K562 (cell line): ENCODE data around the gene PDE11A. TPM values are rescaled to one million over a fixed set of nuclear protein-coding genes. Genes with fewer than 3 reads are reported as not detected.

Experiments used
- ATAC-seq: fragments of 200-7000 bp; cut with Tn5 transposase; 3 replicates; pipeline ENCODE4 v1.9.1; 2020; ENCODE audit warnings: moderate library complexity
- BruUV-seq: library from RNA; stranded (reverse); fragments of 400-500 nt; replicated peaks from 2 replicates; lab custom pipeline; 2021; lab: Mats Ljungman, UMichigan
- CTCF ChIA-PET: fragments of 300-600 bp; formaldehyde crosslinking; extraction: SDS; loops from one replicate; lab custom pipeline; 2021; ENCODE audit warnings: low intra/inter-chr PET ratio; lab: Yijun Ruan, JAX
- POLR2A ChIA-PET: fragments of 300-600, 350-650 bp; sonication (Branson Sonifier 250); formaldehyde crosslinking; extraction: SDS; loops from one replicate; lab custom pipeline; 2021; ENCODE audit warnings: antibody characterized with exemption, inconsistent platforms; lab: Yijun Ruan, JAX
- DNase-seq, 4 experiments: peaks; one replicate each; pipeline versions ENCODE4 v3.0.0 to v3.0.0-alpha.2; 2011 to 2018; ENCODE audit warnings: low spot score in 3 of 4, mixed read lengths in 3 of 4; ENCODE audit errors: extremely low read depth in 1 of 4
- FAIRE-seq: peaks from 2 replicates; lab custom pipeline; 2011; peaks lifted over from hg19 to GRCh38; lab: Jason Lieb, UNC
- H2AFZ ChIP-seq: 2 replicates; pipeline ENCODE4 v1.6.0; 2011; ENCODE audit warnings: low read depth, low read length, control low read depth, inconsistent platforms
- H3K27ac ChIP-seq: fragments of 200-600 bp; 3 replicates; pipeline ENCODE4 v1.8.0; 2011; ENCODE audit warnings: low read depth, mild to moderate bottlenecking, control low read depth, inconsistent platforms, low read length, moderate library complexity, mixed read lengths; ENCODE audit errors: extremely low read depth
- H3K27me3 ChIP-seq, 2 experiments: fragments of 300-600 bp in 1 of 2; 2 replicates in 1 of 2; 3 replicates in 1 of 2; pipeline versions ENCODE4 v1.6.0 to v1.8.0; 2011; ENCODE audit warnings: inconsistent platforms in 2 of 2, low read length in 2 of 2, mild to moderate bottlenecking in 1 of 2, mixed read lengths in 1 of 2, moderate library complexity in 1 of 2; ENCODE audit not compliant: control insufficient read depth in 2 of 2, insufficient read depth in 2 of 2
- H3K36me3 ChIP-seq: fragments of 300-600 bp; 3 replicates; pipeline ENCODE4 v1.8.0; 2011; ENCODE audit warnings: mild to moderate bottlenecking, low read length, inconsistent platforms; ENCODE audit not compliant: control insufficient read depth, insufficient read depth
- H3K4me1 ChIP-seq, 2 experiments: fragments of 200-600 bp in 1 of 2; replicated peaks in 1 of 2; 2 replicates in 1 of 2; 3 replicates in 1 of 2; pipeline versions ENCODE4 v1.5.1 to v1.8.0; 2011; ENCODE audit warnings: inconsistent platforms in 2 of 2, low read length in 2 of 2, mild to moderate bottlenecking in 1 of 2, mixed read lengths in 1 of 2, moderate library complexity in 1 of 2; ENCODE audit not compliant: control insufficient read depth in 2 of 2, insufficient read depth in 2 of 2
- H3K4me2 ChIP-seq: 2 replicates; pipeline ENCODE4 v1.6.1; 2011; ENCODE audit warnings: low read length, control low read depth, inconsistent platforms, mixed read lengths; ENCODE audit not compliant: insufficient read depth
- H3K4me3 ChIP-seq: fragments of 200-600 bp; sonication (generic), shearing (Covaris generic); 2 replicates; pipeline ENCODE4 v1.5.1; 2016; ENCODE audit warnings: control low read depth, inconsistent platforms
- H3K79me2 ChIP-seq: fragments of 200-600 bp; 3 replicates; pipeline ENCODE4 v1.8.0; 2011; ENCODE audit warnings: low read length, inconsistent platforms; ENCODE audit not compliant: control insufficient read depth, insufficient read depth
- H3K9ac ChIP-seq, 2 experiments: 2 replicates each; pipeline versions ENCODE4 v1.6.0 to v1.6.1; 2011; ENCODE audit warnings: low read depth in 2 of 2, low read length in 2 of 2, control low read depth in 1 of 2, inconsistent platforms in 1 of 2, mild to moderate bottlenecking in 1 of 2, mixed read lengths in 1 of 2; ENCODE audit not compliant: insufficient read depth in 1 of 2
- H3K9me1 ChIP-seq: one replicate; pipeline ENCODE4 v1.6.0; 2011; ENCODE audit warnings: inconsistent platforms, mild to moderate bottlenecking, low read length, moderate library complexity; ENCODE audit not compliant: control insufficient read depth, insufficient read depth
- H3K9me3 ChIP-seq: replicated peaks from 2 replicates; pipeline ENCODE4 v1.5.1; 2011; ENCODE audit warnings: low read depth, low read length, inconsistent platforms; ENCODE audit not compliant: control insufficient read depth, insufficient read depth
- H4K20me1 ChIP-seq: replicated peaks from 2 replicates; pipeline ENCODE4 v1.6.1; 2011; ENCODE audit warnings: low read length, inconsistent platforms, mixed read lengths; ENCODE audit not compliant: control insufficient read depth, insufficient read depth
- BRF1 ChIP-seq: IDR thresholded peaks from 3 replicates; pipeline ENCODE4 v1.6.1; 2011; ENCODE audit warnings: borderline replicate concordance, mild to moderate bottlenecking; ENCODE audit not compliant: insufficient read length; ENCODE audit errors: extremely low read depth
- CREB5 ChIP-seq: fragments of 250-450 bp; sonication (Bioruptor Pico); IDR thresholded peaks from 2 replicates; pipeline ENCODE4 v1.5.0; 2020; ENCODE audit warnings: mild to moderate bottlenecking
- FUS ChIP-seq: fragments of 200-400 bp; formaldehyde crosslinking; optimal IDR thresholded peaks from 2 replicates; pipeline ENCODE3; 2017; ENCODE audit warnings: low read depth, low read length
- HLTF ChIP-seq: fragments of 450-650 bp; IDR thresholded peaks from 2 replicates; pipeline ENCODE4 v1.6.1; 2016
- HNRNPL ChIP-seq: fragments of 200-400 bp; formaldehyde crosslinking; IDR thresholded peaks from 2 replicates; pipeline ENCODE4 v1.6.1; 2017; ENCODE audit warnings: low read depth, mild to moderate bottlenecking, low read length
- MED1 ChIP-seq: sonication (generic); formaldehyde crosslinking; IDR thresholded peaks from 2 replicates; pipeline ENCODE4 v1.8.1; 2023; ENCODE audit warnings: missing genetic modification reagents, borderline replicate concordance
- NR1H2 ChIP-seq: sonication (generic); formaldehyde crosslinking; IDR thresholded peaks from 2 replicates; pipeline ENCODE4 v1.4.0; 2020; ENCODE audit warnings: mild to moderate bottlenecking, missing genetic modification reagents
- SAFB ChIP-seq: fragments of 200-400 bp; formaldehyde crosslinking; IDR thresholded peaks from 2 replicates; pipeline ENCODE4 v1.6.1; 2017; ENCODE audit warnings: low read depth, low read length, borderline replicate concordance
- YBX1 ChIP-seq: fragments of 450-650 bp; IDR thresholded peaks from 2 replicates; pipeline ENCODE4 v1.7.1; 2016; ENCODE audit warnings: mild to moderate bottlenecking
- ZNF165 ChIP-seq: fragments of 250-450 bp; sonication (Bioruptor Pico); IDR thresholded peaks from 2 replicates; pipeline ENCODE4 v1.4.0; 2020; ENCODE audit warnings: borderline replicate concordance
- ZNF253 ChIP-seq: fragments of 250-450 bp; sonication (Bioruptor Pico); conservative IDR thresholded peaks from 2 replicates; pipeline ENCODE4 v1.6.1; 2021; ENCODE audit warnings: mild to moderate bottlenecking
- ZNF830 ChIP-seq: fragments of 250-450 bp; sonication (Bioruptor Pico); IDR thresholded peaks from 2 replicates; pipeline ENCODE4 v1.5.0; 2021; ENCODE audit warnings: mild to moderate bottlenecking
- WGBS: fragments of 100-300 bp; shearing (Covaris generic); methylation state at CpG from one replicate; pipeline ENCODE4 v1.1.6; 2016; ENCODE audit warnings: low coverage, mixed read lengths; ENCODE audit not compliant: insufficient coverage; ENCODE audit errors: missing lambda C conversion rate; 5-methylcytosine and 5-hydroxymethylcytosine counted together
- in situ Hi-C: fragments of 300-500 bp; cut with MboI; formaldehyde crosslinking; loops from 4 replicates; pipeline ENCODE4 v1.15.0; 2018; ENCODE audit warnings: inconsistent platforms, mixed read lengths
- intact Hi-C: fragments of 100-400 bp; cut with micrococcal nuclease; formaldehyde crosslinking; loops from 2 replicates; pipeline ENCODE4 v1.14.2; 2022
- polyA plus RNA-seq, 8 experiments: library from polyadenylated mRNA; depleted of rRNA in 4 of 8; stranded (reverse) in 5 of 8; unstranded in 3 of 8; fragments of >200 nt; fragmentation: Nextera tagmentation in 2 of 8; fragmentation: Illumina TruSeq in 1 of 8; extraction: Ambion mirVana in 2 of 8; extraction: Trizol in 1 of 8; gene quantifications; 2 replicates each; pipeline versions ENCODE4 v1.2.1 to v1.2.3, GENCODE V29; 2011 to 2014; ENCODE audit warnings: inconsistent platforms in 1 of 8, missing spikeins in 1 of 8
- total RNA-seq, 7 experiments: library from RNA; depleted of rRNA in 6 of 7; stranded (reverse); fragments of >200 nt in 6 of 7; fragmentation: Illumina TruSeq in 2 of 7; extraction: Trizol in 2 of 7; gene quantifications; 2 replicates each; pipeline versions ENCODE4 v1.2.1 to v1.2.3, GENCODE V29; 2011 to 2021; ENCODE audit warnings: low replicate concordance in 1 of 7
- TF ChIP-seq, protein P1 (sequence below), 2 experiments: fragments of 450-650 bp in 1 of 2; sonication (generic) in 1 of 2; formaldehyde crosslinking in 1 of 2; IDR thresholded peaks; 2 replicates each; pipeline versions ENCODE4 v1.7.1 to v1.9.0; 2016 to 2022; ENCODE audit warnings: inconsistent platforms in 1 of 2, mild to moderate bottlenecking in 1 of 2, missing genetic modification reagents in 1 of 2

The PDE11A gene
- total and polyA plus RNA-seq, 9 of the 15 experiments (the other 6 are each of a cell fraction or from before 2014, with no cell fraction given) = 3.2 to 22.1 (median 5.7) TPM

DNA sequence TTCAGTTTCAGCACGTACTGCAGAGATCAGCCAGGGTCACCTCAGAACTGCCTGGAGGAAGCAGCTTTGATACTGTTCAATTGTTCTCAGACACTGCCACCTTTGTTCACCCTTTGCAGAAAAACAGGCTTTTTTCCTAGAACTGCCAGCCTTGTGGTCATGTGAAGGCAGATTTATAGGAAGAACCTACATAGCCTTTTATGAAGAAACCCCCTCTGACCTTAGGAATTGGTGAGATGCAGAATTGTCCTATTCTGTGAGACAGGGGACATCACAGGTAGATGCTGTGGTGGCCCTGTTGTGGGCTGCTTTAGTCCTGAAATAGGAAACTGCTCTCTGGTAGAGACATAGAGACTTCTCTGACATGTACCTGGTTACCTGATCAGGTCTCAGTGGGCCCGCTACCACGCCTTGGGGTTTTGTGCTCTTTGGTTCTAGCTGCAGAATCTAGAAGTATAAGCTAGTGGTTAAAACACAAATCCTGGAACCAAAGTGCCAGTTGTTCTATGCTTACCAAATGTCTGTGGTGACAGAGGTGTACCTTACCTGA is 473.4 kb downstream of the PDE11A start:
- no peaks in the 10 kb centered on the region for H3K9me3 ChIP-seq
- WGBS = 16% methylated on average over 3 of the region's 3 CpGs
- TF ChIP-seq HNRNPL = no peak
- TF ChIP-seq BRF1 = no peak
- TF ChIP-seq FUS = no peak
- TF ChIP-seq ZNF253 (CRISPR knock-in tag) = no peak
- TF ChIP-seq, protein P1, sequence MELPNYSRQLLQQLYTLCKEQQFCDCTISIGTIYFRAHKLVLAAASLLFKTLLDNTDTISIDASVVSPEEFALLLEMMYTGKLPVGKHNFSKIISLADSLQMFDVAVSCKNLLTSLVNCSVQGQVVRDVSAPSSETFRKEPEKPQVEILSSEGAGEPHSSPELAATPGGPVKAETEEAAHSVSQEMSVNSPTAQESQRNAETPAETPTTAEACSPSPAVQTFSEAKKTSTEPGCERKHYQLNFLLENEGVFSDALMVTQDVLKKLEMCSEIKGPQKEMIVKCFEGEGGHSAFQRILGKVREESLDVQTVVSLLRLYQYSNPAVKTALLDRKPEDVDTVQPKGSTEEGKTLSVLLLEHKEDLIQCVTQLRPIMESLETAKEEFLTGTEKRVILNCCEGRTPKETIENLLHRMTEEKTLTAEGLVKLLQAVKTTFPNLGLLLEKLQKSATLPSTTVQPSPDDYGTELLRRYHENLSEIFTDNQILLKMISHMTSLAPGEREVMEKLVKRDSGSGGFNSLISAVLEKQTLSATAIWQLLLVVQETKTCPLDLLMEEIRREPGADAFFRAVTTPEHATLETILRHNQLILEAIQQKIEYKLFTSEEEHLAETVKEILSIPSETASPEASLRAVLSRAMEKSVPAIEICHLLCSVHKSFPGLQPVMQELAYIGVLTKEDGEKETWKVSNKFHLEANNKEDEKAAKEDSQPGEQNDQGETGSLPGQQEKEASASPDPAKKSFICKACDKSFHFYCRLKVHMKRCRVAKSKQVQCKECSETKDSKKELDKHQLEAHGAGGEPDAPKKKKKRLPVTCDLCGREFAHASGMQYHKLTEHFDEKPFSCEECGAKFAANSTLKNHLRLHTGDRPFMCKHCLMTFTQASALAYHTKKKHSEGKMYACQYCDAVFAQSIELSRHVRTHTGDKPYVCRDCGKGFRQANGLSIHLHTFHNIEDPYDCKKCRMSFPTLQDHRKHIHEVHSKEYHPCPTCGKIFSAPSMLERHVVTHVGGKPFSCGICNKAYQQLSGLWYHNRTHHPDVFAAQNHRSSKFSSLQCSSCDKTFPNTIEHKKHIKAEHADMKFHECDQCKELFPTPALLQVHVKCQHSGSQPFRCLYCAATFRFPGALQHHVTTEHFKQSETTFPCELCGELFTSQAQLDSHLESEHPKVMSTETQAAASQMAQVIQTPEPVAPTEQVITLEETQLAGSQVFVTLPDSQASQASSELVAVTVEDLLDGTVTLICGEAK (IDR thresholded peaks at IDR 0.05) = no peak
- TF ChIP-seq, protein P1 (CRISPR knock-in tag; IDR thresholded peaks at IDR 0.05) = no peak
- no peak for TF ChIP-seq YBX1
- no peak for TF ChIP-seq ZNF165
- no peak for TF ChIP-seq HLTF
- no peak for TF ChIP-seq CREB5 (CRISPR knock-in tag)
- no peak for TF ChIP-seq MED1 (CRISPR knock-in tag)
- TF ChIP-seq NR1H2 = no peak
- no peak for TF ChIP-seq SAFB
- no peak for TF ChIP-seq ZNF830 (CRISPR knock-in tag)

More for the DNA sequence above, 473.4 kb downstream of the PDE11A start:
- H3K27me3 ChIP-seq = no peaks in the 10 kb centered on the region
- no TSS peak for BruUV-seq
- H3K9ac ChIP-seq = no peak overlapping the region
- no peak overlapping the region for H3K27ac ChIP-seq
- no peak for ATAC-seq
- no peaks in the 10 kb centered on the region for H3K79me2 ChIP-seq
- intact Hi-C loops (no loop called here), in situ Hi-C loops (loop anchor here (10.0 kb wide), 1 partner anchor 434 kb away; no protein-coding TSS in a partner anchor)
- no peak overlapping the region for H3K4me2 ChIP-seq
- H2AFZ ChIP-seq = no peak overlapping the region
- no peak for DNase-seq
- no peak for FAIRE-seq
- no peak overlapping the region for H3K4me3 ChIP-seq
- no peaks in the 10 kb centered on the region for H4K20me1 ChIP-seq
- CTCF ChIA-PET = no interaction called here
- POLR2A ChIA-PET = interaction anchor here (1.6 kb wide), 1 partner anchor 13 kb away, joined by 4 read pairs; no protein-coding TSS in a partner anchor
- peaks cover 0 to 2% of the 10 kb centered on the region in 2 experiments; a peak in 1 of 5 replicates for H3K4me1 ChIP-seq
- no peaks in the 10 kb centered on the region for H3K9me1 ChIP-seq
- no peaks in the 10 kb centered on the region for H3K36me3 ChIP-seq
